DMS53 (cell line): Measurements from ENCODE around the gene FGFR4.

Experiments used
- DNase-seq: peaks from one replicate; lab custom pipeline; 2025; lab: John Stamatoyannopoulos, UW

The FGFR4 gene

DNA sequence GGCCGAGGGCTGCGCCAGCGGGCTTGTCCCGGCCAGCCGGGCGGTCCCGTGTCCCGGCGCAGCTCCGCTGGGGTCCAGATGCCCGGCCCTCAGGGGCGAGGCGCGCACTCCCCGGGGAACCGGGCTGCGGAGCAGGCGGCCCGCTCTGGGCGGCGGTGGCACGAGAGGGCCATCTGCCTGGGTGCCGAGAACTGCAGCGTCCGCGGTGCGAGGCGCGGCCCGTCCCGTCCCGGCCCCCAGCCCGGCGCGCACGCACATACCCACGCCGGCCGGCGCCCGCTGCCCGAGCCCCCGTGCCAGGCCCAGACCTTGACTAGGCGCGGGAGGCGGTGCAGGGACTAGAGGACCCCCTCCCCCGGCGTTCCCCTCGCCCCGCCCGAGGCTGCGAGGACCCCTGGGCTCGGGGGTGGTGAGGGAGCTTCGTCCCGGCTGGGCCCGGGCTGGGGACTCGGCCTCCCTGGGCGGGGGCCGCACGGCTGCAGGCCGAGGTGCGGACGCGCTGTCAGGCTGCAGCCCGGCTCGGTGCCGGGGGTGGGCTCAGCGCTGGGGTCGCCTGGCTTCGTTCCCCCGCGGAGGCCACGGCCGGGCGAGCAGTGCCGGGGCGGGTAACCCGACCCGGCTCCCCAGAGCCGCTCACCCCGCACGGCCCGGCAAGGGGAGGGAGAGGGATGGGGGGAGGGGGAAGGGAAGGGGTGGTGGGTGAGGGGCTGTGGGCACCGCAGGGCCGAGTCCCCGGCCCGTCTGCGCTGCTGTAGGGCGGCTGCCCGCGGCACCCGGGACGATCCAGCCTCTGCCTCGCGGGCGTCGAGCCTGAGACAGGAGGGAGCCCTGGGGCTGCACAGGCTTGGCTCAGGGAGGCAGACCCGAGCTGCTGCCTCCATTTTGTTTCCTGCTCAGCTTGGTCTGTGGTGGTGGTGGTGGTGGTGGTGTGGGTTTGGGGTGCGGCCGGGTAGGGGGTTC lies 45.7 kb downstream of the FGFR4 start:
- DNase-seq = peak; percentile 51

DNA sequence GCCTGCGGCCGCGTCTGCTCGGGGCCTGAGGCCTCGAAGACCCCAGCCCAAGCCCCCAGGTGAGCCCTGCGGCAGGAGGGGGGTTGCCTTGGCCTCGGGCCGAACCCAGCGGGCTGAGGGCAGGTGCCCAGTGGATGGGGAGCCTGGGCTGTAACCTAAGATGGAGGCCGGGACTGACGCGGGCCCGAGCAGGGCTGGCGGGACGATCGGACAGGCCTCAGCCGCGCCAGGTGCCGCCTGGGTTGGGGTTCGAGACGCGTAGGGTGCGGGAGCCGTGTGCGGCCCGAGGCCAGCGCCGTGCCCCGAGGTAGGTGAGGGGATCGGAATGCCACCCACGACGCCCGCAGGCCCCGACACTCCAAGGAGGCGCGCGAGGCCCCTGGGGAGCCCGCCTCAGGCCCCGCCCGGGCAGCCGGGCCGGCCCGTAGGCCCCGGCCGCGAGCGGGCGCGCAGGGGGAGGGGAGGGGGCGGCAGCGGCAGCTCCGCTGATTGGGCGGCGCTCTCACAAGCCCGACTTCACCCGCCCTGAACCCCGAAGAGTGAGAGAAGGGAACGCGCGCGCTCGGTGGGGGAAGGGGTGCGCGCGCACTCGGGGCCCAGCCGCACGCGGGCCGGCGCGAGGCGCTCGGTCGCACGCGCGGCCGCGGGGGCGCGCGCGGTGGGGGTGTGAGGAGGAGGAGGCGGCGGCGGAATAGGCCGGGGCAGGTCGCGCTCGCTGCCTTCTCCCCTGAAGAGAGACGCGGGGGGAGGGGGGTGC lies 46.6 kb downstream of the FGFR4 start, which contains the start of gene NSD1:
Gene NSD1, plus strand, starts transcription at position 678 of the 757 bp plus-strand sequence. CDS start 1,331 bp downstream, outside the sequence.
- peak; percentile 93 for DNase-seq

DNA sequence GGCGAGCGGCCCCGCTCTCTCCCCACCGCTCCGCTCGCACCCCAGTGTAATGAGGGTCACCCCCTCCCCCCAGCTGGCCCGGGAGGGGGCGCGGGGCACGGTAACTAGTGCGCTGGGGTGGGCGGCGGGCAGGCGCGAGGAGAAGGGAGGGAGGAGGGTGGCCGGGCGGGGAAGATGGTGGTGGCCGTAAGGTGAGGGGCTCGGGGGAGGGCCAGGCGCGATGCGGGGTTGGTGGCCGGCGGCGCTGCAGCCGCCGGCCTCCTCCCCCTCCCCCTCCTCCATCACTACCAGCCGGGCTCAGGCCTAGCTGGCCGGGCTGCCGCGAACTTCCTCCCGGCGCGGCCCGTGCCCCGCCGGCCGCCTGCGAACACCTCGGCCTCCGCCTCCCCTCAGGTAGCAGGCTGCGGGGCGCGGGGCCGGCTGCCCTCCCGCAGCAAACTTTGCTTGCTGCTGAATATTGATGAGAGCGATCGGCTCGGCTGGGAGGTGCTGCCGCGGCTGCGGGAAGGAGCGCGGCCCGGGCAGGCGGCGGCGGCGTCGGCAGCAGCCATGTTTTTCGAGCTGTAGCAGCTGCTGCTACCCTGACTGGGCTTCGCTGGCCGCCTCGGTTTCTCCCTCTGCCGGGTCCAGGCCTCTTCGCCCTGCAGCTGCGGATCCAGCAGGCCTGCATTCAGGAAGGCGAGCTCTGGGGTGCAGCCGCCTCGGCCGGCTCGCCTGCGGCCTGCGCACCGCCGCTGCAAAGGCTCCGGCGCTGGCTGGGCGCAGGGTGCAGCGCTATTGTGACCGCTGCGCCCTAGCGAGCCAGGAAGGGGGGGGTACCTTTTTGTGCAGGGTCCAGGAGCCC lies 47.4 kb downstream of the FGFR4 start:
- DNase-seq = peak; percentile 77

DNA sequence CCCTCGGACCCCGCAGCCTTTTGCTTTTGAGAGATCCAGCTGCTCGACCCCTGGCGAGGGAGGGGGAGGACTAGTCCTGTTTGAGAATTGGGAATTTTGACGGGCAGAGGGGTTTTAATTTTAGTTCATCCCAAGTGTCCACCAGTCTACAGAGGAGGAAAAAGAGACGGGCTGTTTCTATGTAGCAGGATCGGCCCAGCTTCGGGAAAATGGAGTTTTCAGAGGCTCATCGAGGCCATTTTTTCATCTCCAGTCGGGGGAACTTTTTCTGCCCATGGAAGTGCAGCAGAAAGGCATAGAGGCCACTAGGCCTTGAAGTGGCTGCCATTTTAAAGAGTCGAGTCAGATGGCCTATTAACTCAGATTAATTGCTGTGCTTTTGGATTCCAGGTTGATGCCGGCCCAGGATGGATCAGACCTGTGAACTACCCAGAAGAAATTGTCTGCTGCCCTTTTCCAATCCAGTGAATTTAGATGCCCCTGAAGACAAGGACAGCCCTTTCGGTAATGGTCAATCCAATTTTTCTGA lies 48.0 kb downstream of the FGFR4 start:
- peak; percentile 63 for DNase-seq

DNA sequence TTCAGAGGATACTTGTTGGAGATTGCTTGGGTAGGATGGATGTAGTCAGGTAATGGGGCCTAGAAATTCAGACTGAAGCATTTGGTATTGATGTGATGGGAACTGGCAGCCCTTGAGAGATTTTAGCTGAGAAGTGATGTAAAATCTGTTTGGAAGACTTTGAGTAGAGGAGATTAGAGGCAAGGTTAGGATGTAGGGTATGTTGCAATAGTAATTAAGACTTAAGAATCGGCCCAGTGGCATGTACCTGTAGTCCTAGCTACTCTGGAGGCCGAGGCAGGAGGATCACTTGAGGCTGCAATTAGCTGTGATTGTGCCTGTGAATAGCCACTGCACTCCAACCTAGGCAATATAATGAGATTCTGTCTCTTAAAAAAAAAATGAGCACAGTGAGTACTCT lies 53.6 kb downstream of the FGFR4 start:
- DNase-seq = no peak

DNA sequence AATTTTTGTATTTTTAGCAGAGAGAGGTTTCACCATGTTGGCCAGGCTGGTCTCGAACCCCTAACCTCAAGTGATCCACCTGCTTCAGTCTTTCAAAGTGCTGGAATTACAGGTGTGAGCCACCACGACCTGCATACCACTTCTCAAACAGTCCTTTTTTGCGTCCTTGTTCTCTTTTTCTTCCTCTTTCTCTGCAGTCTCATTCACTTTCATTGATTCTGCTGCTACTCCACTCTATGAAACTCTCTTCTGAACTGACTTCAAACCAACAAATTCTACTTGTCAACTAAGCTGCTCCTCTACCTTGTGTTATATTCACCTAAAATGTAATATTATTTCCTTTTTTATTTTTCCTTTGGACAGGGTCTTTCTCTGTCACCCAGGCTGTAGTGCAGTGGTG lies 54.8 kb downstream of the FGFR4 start:
- DNase-seq = no peak

DNA sequence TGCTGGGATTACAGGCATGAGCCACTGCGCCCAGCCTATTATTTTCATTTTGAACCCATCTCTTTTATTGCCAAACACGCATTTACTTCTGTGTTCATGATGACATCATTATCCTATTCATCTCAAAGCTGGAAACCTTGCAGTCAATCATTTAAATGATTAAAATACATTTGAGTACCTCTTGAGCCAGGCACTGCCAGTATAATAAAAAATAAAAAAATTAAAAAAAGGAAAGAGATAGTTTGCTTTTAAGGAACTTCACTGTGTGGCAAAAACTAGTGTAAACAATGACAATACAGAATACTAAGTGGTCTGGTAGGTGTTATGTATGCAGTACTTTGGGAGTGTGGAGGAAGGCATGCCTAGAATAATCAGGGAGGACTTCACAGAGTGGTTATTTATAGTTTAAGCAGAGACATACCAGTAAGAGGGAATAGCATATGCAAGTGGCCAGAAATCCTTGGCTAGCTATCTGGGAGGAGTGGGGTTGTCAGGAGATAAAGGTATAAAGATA lies 55.4 kb downstream of the FGFR4 start:
- DNase-seq = peak; percentile 14

DNA sequence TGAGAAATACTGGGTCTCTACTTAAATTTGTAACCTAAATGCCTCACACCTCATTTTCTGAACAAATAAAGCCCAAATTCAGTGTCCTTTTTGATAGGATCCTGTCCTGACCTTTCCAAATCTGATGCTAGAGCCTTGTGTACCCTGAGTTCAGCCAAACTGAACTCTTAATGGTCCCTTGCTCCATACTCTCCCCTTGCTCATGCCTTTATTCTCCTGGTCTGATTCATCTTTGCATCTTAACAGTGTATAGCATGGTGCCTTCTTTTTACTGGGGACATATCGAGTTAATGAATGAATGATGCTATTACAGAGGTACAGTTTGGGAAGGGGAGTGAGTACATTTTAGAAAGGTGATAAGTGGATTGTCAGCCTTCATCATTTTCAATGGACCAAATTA lies 56.1 kb downstream of the FGFR4 start:
- DNase-seq = no peak

DNA sequence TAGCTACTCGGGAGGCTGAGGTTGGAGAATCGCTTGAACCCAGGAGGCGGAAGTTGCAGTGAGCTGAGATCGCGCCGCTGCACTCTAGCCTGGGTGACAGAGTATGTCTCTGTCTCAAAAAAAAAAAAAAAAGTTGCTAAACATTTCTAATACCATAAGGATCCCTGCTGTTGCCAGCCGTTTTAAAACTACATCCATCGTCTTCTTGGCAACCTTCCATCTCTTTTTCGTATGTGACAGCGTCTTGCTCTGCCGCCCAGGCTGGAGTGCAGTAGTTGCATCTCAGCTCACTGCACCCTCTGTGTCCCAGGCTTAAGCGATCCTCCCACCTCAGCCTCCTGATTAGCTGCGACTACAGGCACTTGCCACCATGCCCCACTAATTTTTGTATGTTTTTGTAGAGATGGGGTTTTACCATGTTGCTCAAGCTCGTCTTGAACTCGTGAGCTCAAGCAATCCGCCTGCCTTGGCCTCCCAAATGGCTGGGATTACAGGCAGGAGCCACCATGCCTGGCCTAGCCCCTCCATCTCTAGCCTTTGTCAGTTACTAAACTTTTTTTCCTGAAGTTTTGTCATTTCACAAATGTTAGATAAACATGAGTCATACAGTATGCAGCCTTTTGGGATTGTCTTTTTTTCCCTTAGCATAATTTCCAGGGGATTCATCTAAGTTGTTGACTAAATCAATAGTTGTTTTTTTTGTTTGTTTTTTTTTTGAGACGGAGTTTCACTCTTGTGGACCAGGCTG lies 60.4 kb downstream of the FGFR4 start:
- DNase-seq = no peak
